ENCODE results near the gene AZIN2. TPM values are rescaled to one million over a fixed set of nuclear protein-coding genes. Genes with fewer than 3 reads are reported as not detected.

The AZIN2 gene
- total and polyA plus RNA-seq, 2 of the 13 experiments (the other 11 are each of a cell fraction or from before 2014, with no cell fraction given) = 1.7 to 3.5 TPM

DNA sequence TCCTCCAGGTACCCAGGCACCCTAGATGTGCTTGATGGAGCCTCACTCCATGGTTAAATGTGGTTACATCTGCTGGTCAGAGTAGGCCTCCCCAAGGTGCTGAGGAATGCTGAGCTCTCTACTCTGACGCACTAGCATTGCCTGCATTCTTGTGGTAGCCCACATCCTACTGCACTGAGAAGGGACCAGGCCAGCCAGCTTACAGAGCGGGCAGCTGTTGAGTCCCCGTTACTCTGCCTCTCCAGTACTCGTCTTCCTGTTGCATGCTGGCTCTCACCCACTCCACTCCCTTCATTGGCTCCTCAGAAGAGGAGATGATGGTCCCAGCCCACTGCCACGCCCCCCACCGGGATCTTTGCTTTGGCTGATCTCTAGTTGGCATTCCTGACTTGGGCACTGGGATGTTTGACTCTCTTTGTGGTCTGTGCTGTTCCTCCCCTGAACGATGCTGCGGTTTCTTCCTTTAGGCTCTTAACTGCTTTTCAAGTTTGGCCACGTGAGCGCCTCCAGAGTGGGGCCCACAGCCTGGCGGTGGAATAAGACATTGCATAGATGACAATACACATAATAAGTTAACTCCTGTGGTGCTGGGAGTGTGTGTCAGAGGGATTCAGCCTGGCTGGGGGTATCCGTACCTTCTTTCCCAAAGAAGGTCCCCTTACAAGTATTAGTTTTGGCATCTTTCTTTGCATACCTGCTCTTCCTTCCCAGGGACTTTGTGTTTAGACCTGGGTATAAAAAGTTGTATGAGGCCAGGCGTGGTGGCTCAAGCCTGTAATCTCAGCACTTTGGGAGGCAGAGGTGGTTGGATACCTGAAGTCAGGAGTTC is 18.6 kb downstream of the AZIN2 start:
- Histone ChIP-seq H3K4me2 (ENCODE audit: low read depth, low read length) (no peak overlapping the region), H3K79me2 (ENCODE audit: insufficient read depth, low read length) (no peaks in the 10 kb centered on the region), H3K4me3 (replicated peaks in 1 of 3; ENCODE audit: insufficient read depth in 1 of 3, low read depth in 2 of 3, low read length in 3 of 3) (no peak overlapping the region), H3K27me3 (ENCODE audit: control insufficient read depth in 1 of 2, insufficient read depth in 2 of 2, low read length in 2 of 2) (no peaks in the 10 kb centered on the region), H3K9me3 (ENCODE audit: low read length) (no peaks in the 10 kb centered on the region), H4K20me1 (ENCODE audit: insufficient read depth, low read length) (no peaks in the 10 kb centered on the region), H2AFZ (ENCODE audit: low read length) (no peak overlapping the region), H3K36me3 (replicated peaks in 1 of 2; ENCODE audit: control insufficient read depth in 1 of 2, insufficient read depth in 2 of 2, low read length in 2 of 2) (peaks cover 0 to 2% of the 10 kb centered on the region in 2 experiments; a peak in 1 of 5 replicates), H3K27ac (ENCODE audit: extremely low read length, insufficient read depth, low read length) (no peak overlapping the region), H3K4me1 (ENCODE audit: insufficient read depth, low read length) (no peaks in the 10 kb centered on the region), H3K9ac (ENCODE audit: insufficient read depth, low read depth, low read length) (no peak overlapping the region)
- ChIA-PET CTCF (ENCODE audit: low intra/inter-chr PET ratio, low total read pairs) (no interaction called here), POLR2A (no interaction called here)
- WGBS (ENCODE audit: low lambda C conversion rate) = 89% methylated on average over 13 of the region's 13 CpGs
- ATAC-seq = no peak
- in situ Hi-C loops (cut with HindIII; ENCODE audit: extremely low pct_ligation_motif_present, low pct_unique_long_range_greater_than_20kb) (no loop called here), intact Hi-C loops (cut with micrococcal nuclease; ENCODE audit: unreplicated experiment) (no loop called here)
- FAIRE-seq = no peak
- BruUV-seq (replicated peaks) = no TSS peak
- no peak for DNase-seq (ENCODE audit: low spot score)
- TF ChIP-seq ZNF256 (CRISPR knock-in tag; conservative IDR thresholded peaks at IDR 0.05) (no peak), HMGA1 (CRISPR knock-in tag; conservative IDR thresholded peaks at IDR 0.05) (no peak), HHEX (CRISPR knock-in tag; IDR thresholded peaks at IDR 0.05) (no peak), ATAD3A (CRISPR knock-in tag; IDR thresholded peaks at IDR 0.05) (no peak), POLR2G (IDR thresholded peaks at IDR 0.05; ENCODE audit: low read depth, low read length) (no peak), SMAD1 (CRISPR knock-in tag; IDR thresholded peaks at IDR 0.05; ENCODE audit: borderline replicate concordance, low read depth) (no peak), SMYD3 (CRISPR knock-in tag; IDR thresholded peaks at IDR 0.05) (no peak)
- TF ChIP-seq, protein P1, sequence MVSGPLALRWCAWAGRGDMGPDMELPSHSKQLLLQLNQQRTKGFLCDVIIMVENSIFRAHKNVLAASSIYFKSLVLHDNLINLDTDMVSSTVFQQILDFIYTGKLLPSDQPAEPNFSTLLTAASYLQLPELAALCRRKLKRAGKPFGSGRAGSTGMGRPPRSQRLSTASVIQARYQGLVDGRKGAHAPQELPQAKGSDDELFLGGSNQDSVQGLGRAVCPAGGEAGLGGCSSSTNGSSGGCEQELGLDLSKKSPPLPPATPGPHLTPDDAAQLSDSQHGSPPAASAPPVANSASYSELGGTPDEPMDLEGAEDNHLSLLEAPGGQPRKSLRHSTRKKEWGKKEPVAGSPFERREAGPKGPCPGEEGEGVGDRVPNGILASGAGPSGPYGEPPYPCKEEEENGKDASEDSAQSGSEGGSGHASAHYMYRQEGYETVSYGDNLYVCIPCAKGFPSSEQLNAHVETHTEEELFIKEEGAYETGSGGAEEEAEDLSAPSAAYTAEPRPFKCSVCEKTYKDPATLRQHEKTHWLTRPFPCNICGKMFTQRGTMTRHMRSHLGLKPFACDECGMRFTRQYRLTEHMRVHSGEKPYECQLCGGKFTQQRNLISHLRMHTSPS (CRISPR knock-in tag; IDR thresholded peaks at IDR 0.05; ENCODE audit: low read depth) = no peak
- TF ChIP-seq, protein P2, sequence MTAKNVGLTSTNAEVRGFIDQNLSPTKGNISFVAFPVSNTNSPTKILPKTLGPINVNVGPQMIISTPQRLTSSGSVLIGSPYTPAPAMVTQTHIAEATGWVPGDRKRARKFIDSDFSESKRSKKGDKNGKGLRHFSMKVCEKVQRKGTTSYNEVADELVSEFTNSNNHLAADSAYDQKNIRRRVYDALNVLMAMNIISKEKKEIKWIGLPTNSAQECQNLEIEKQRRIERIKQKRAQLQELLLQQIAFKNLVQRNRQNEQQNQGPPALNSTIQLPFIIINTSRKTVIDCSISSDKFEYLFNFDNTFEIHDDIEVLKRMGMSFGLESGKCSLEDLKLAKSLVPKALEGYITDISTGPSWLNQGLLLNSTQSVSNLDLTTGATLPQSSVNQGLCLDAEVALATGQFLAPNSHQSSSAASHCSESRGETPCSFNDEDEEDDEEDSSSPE (CRISPR knock-in tag; IDR thresholded peaks at IDR 0.05) = no peak
- TF ChIP-seq, protein P3, sequence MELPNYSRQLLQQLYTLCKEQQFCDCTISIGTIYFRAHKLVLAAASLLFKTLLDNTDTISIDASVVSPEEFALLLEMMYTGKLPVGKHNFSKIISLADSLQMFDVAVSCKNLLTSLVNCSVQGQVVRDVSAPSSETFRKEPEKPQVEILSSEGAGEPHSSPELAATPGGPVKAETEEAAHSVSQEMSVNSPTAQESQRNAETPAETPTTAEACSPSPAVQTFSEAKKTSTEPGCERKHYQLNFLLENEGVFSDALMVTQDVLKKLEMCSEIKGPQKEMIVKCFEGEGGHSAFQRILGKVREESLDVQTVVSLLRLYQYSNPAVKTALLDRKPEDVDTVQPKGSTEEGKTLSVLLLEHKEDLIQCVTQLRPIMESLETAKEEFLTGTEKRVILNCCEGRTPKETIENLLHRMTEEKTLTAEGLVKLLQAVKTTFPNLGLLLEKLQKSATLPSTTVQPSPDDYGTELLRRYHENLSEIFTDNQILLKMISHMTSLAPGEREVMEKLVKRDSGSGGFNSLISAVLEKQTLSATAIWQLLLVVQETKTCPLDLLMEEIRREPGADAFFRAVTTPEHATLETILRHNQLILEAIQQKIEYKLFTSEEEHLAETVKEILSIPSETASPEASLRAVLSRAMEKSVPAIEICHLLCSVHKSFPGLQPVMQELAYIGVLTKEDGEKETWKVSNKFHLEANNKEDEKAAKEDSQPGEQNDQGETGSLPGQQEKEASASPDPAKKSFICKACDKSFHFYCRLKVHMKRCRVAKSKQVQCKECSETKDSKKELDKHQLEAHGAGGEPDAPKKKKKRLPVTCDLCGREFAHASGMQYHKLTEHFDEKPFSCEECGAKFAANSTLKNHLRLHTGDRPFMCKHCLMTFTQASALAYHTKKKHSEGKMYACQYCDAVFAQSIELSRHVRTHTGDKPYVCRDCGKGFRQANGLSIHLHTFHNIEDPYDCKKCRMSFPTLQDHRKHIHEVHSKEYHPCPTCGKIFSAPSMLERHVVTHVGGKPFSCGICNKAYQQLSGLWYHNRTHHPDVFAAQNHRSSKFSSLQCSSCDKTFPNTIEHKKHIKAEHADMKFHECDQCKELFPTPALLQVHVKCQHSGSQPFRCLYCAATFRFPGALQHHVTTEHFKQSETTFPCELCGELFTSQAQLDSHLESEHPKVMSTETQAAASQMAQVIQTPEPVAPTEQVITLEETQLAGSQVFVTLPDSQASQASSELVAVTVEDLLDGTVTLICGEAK (IDR thresholded peaks at IDR 0.05) = no peak
- TF ChIP-seq, protein P3 (CRISPR knock-in tag; IDR thresholded peaks at IDR 0.05) = no peak

Measured in HepG2 (cell line).